HUES6 (cell line): Measurements from ENCODE around the gene RBM23.

ENCODE experiments used
- H3K27ac ChIP-seq: 2 replicates; pipeline ENCODE4 v1.7.0; 2013; ENCODE audit warnings: low read depth, mild to moderate bottlenecking, low read length, inconsistent platforms
- H3K27me3 ChIP-seq: 2 replicates; pipeline ENCODE4 v1.6.1; 2013; ENCODE audit warnings: low read length; ENCODE audit not compliant: control insufficient read depth, insufficient read depth
- H3K36me3 ChIP-seq: 2 replicates; pipeline ENCODE4 v1.6.1; 2013; ENCODE audit warnings: low read length; ENCODE audit not compliant: control insufficient read depth, insufficient read depth
- H3K4me1 ChIP-seq: 2 replicates; pipeline ENCODE4 v1.6.1; 2013; ENCODE audit warnings: low read length; ENCODE audit not compliant: control insufficient read depth, insufficient read depth
- H3K4me3 ChIP-seq: 2 replicates; pipeline ENCODE4 v1.5.1; 2013; ENCODE audit warnings: low read depth, low read length
- H3K9ac ChIP-seq: one replicate; pipeline ENCODE4 v1.6.1; 2013; ENCODE audit warnings: mild to moderate bottlenecking, low read length
- H3K9me3 ChIP-seq: 2 replicates; pipeline ENCODE4 v1.6.1; 2013; ENCODE audit warnings: low read depth, low read length; ENCODE audit not compliant: control insufficient read depth, insufficient read depth

The RBM23 gene

GRCh38 chr14:22932146-22932545 lies 13.2 kb upstream of the RBM23 start:
- H3K27ac ChIP-seq: no peak overlapping the region
- H3K9me3 ChIP-seq: no peaks in the 10 kb centered on the region
- H3K9ac ChIP-seq: no peak overlapping the region
- H3K4me3 ChIP-seq: no peak overlapping the region
- H3K4me1 ChIP-seq: no peaks in the 10 kb centered on the region; the same call in 1 of the 2 replicates
- peaks cover 4% of the 10 kb centered on the region for H3K36me3 ChIP-seq
- H3K27me3 ChIP-seq: no peaks in the 10 kb centered on the region

- H3K9me3 ChIP-seq: no peaks in the 10 kb centered on the region
- H3K9ac ChIP-seq: peak overlapping the region; percentile 44
- no peak overlapping the region; the same call in 1 of the 2 replicates for H3K27ac ChIP-seq
- H3K4me1 ChIP-seq: no peaks in the 10 kb centered on the region; the same call in 1 of the 2 replicates
- H3K4me3 ChIP-seq: peak overlapping the region; percentile 86
- H3K36me3 ChIP-seq: peaks cover 23% of the 10 kb centered on the region
- no peaks in the 10 kb centered on the region for H3K27me3 ChIP-seq
Measured at GRCh38 chr14:22929961-22930364, 11.0 kb upstream of the RBM23 start.

- Histone ChIP-seq H3K36me3 (peaks cover 29% of the 10 kb centered on the region), H3K9ac (peak within 1 kb of the TSS; percentile 91), H3K4me3 (peak within 1 kb of the TSS; percentile 86), H3K9me3 (no peaks in the 10 kb centered on the region), H3K27ac (peak within 1 kb of the TSS; percentile 77), H3K4me1 (no peaks in the 10 kb centered on the region; the same call in 1 of the 2 replicates), H3K27me3 (no peaks in the 10 kb centered on the region)
Measured at GRCh38 chr14:22929104-22929960, 10.4 kb upstream of the RBM23 start, which contains the start of gene PRMT5. Gene PRMT5, minus strand, starts transcription at chr14:22929376. Its CDS starts 15 bp downstream, at chr14:22929361.

- no peaks in the 10 kb centered on the region for H3K9me3 ChIP-seq
- H3K36me3 ChIP-seq: peaks cover 38% of the 10 kb centered on the region
- H3K4me1 ChIP-seq: no peaks in the 10 kb centered on the region; the same call in 1 of the 2 replicates
- no peaks in the 10 kb centered on the region for H3K27me3 ChIP-seq
- H3K4me3 ChIP-seq: peak overlapping the region; percentile 86
- H3K27ac ChIP-seq: peak overlapping the region; percentile 77
- H3K9ac ChIP-seq: peak overlapping the region; percentile 91
Measured at GRCh38 chr14:22928237-22929103, 9.5 kb upstream of the RBM23 start.

- Histone ChIP-seq H3K9me3 (no peaks in the 10 kb centered on the region), H3K27me3 (no peaks in the 10 kb centered on the region), H3K9ac (no peak overlapping the region), H3K36me3 (peaks cover 55% of the 10 kb centered on the region), H3K4me3 (no peak overlapping the region), H3K27ac (no peak overlapping the region), H3K4me1 (no peaks in the 10 kb centered on the region; the same call in 1 of the 2 replicates)
Measured at GRCh38 chr14:22926316-22926715, 7.4 kb upstream of the RBM23 start.

GRCh38 chr14:22925513-22925912 lies 6.6 kb upstream of the RBM23 start:
- H3K4me1 ChIP-seq: no peaks in the 10 kb centered on the region; the same call in 1 of the 2 replicates
- H3K9me3 ChIP-seq: no peaks in the 10 kb centered on the region
- H3K9ac ChIP-seq: no peak overlapping the region
- H3K27me3 ChIP-seq: no peaks in the 10 kb centered on the region
- peaks cover 63% of the 10 kb centered on the region for H3K36me3 ChIP-seq
- no peak overlapping the region for H3K27ac ChIP-seq
- H3K4me3 ChIP-seq: no peak overlapping the region

GRCh38 chr14:22923746-22924145 lies 4.8 kb upstream of the RBM23 start:
- no peaks in the 10 kb centered on the region for H3K9me3 ChIP-seq
- peaks cover 73% of the 10 kb centered on the region for H3K36me3 ChIP-seq
- no peak overlapping the region for H3K4me3 ChIP-seq
- H3K4me1 ChIP-seq: peaks cover 6% of the 10 kb centered on the region
- H3K9ac ChIP-seq: no peak overlapping the region
- no peak overlapping the region for H3K27ac ChIP-seq
- no peaks in the 10 kb centered on the region for H3K27me3 ChIP-seq

GRCh38 chr14:22922294-22922693 lies 3.3 kb upstream of the RBM23 start:
- Histone ChIP-seq H3K9ac (no peak overlapping the region), H3K27ac (no peak overlapping the region), H3K36me3 (peaks cover 72% of the 10 kb centered on the region), H3K4me1 (peaks cover 6% of the 10 kb centered on the region), H3K27me3 (no peaks in the 10 kb centered on the region), H3K9me3 (no peaks in the 10 kb centered on the region), H3K4me3 (no peak overlapping the region)

- Histone ChIP-seq H3K4me1 (peaks cover 6% of the 10 kb centered on the region), H3K9me3 (no peaks in the 10 kb centered on the region), H3K27me3 (no peaks in the 10 kb centered on the region), H3K27ac (no peak overlapping the region), H3K9ac (no peak overlapping the region), H3K4me3 (no peak overlapping the region), H3K36me3 (peaks cover 59% of the 10 kb centered on the region)
Measured at GRCh38 chr14:22920697-22921096, 1.7 kb upstream of the RBM23 start.

- peak overlapping the region; percentile 57 for H3K4me3 ChIP-seq
- peak overlapping the region; percentile 6; the same call in 1 of the 2 replicates for H3K27ac ChIP-seq
- peaks cover 50% of the 10 kb centered on the region for H3K36me3 ChIP-seq
- no peaks in the 10 kb centered on the region for H3K27me3 ChIP-seq
- peaks cover 6% of the 10 kb centered on the region for H3K4me1 ChIP-seq
- H3K9me3 ChIP-seq: no peaks in the 10 kb centered on the region
- peak overlapping the region; percentile 36 for H3K9ac ChIP-seq
Measured at GRCh38 chr14:22919601-22919921, 612 bp upstream of the RBM23 start.
